ENCODE measurements around the gene SALL4.
"Not testable (repeated sequence)": the region's sequence is repeated elsewhere in the genome, so short reads cannot be mapped to it uniquely, and the experiment has no call there.

SALL4 gene

GRCh38 chr20:51753220-51753619, 49.1 kb downstream of the SALL4 start:
- not testable (repeated sequence) for H3K9ac ChIP-seq (ENCODE audit: low read depth in 1 of 2, low read length in 2 of 2); H3K4me3 ChIP-seq (ENCODE audit: low read length in 2 of 2); H3K36me3 ChIP-seq (ENCODE audit: control insufficient read depth in 2 of 2, insufficient read depth in 2 of 2, low read length in 2 of 2); H3K27me3 ChIP-seq (ENCODE audit: control insufficient read depth in 2 of 2, insufficient read depth in 2 of 2, low read length in 2 of 2); H3K9me3 ChIP-seq (ENCODE audit: control insufficient read depth in 2 of 2, low read length in 2 of 2)
- peak overlapping the region in 1 of 2 donors; percentile 82 for H3K27ac ChIP-seq (ENCODE audit: low read depth in 2 of 2, low read length in 2 of 2)
- peaks cover 21 to 25% of the 10 kb centered on the region in 2 donors for H3K4me1 ChIP-seq (ENCODE audit: control insufficient read depth in 2 of 2, insufficient read depth in 2 of 2, low read length in 2 of 2)

- Histone ChIP-seq H3K9me3 (ENCODE audit: control insufficient read depth in 2 of 2, low read length in 2 of 2) (no peaks in the 10 kb centered on the region), H3K9ac (ENCODE audit: low read depth in 1 of 2, low read length in 2 of 2) (peak overlapping the region in 1 of 2 donors; percentile 47), H3K36me3 (ENCODE audit: control insufficient read depth in 2 of 2, insufficient read depth in 2 of 2, low read length in 2 of 2) (no peaks in the 10 kb centered on the region), H3K4me3 (ENCODE audit: low read length in 2 of 2) (no peak overlapping the region), H3K4me1 (ENCODE audit: control insufficient read depth in 2 of 2, insufficient read depth in 2 of 2, low read length in 2 of 2) (peaks cover 19 to 29% of the 10 kb centered on the region in 2 donors), H3K27ac (ENCODE audit: low read depth in 2 of 2, low read length in 2 of 2) (peak overlapping the region; percentile 68 to 82), H3K27me3 (ENCODE audit: control insufficient read depth in 2 of 2, insufficient read depth in 2 of 2, low read length in 2 of 2) (no peaks in the 10 kb centered on the region)
These were observed 49.9 kb downstream of the SALL4 start for GRCh38 chr20:51752343-51752951.

- no peaks in the 10 kb centered on the region for H3K9me3 ChIP-seq (ENCODE audit: control insufficient read depth in 2 of 2, low read length in 2 of 2)
- peak overlapping the region; percentile 18 to 46 for H3K9ac ChIP-seq (ENCODE audit: low read depth in 1 of 2, low read length in 2 of 2)
- no peaks in the 10 kb centered on the region for H3K36me3 ChIP-seq (ENCODE audit: control insufficient read depth in 2 of 2, insufficient read depth in 2 of 2, low read length in 2 of 2)
- peak overlapping the region in 1 of 2 donors; percentile 9 for H3K4me3 ChIP-seq (ENCODE audit: low read length in 2 of 2)
- no peaks in the 10 kb centered on the region for H3K27me3 ChIP-seq (ENCODE audit: control insufficient read depth in 2 of 2, insufficient read depth in 2 of 2, low read length in 2 of 2)
- peak overlapping the region; percentile 83 to 87 for H3K27ac ChIP-seq (ENCODE audit: low read depth in 2 of 2, low read length in 2 of 2)
- H3K4me1 ChIP-seq (ENCODE audit: control insufficient read depth in 2 of 2, insufficient read depth in 2 of 2, low read length in 2 of 2), result peaks cover 19 to 35% of the 10 kb centered on the region in 2 donors
These were observed 51.4 kb downstream of the SALL4 start for GRCh38 chr20:51750770-51751388.

- peaks cover 19 to 35% of the 10 kb centered on the region in 2 donors for H3K4me1 ChIP-seq (ENCODE audit: control insufficient read depth in 2 of 2, insufficient read depth in 2 of 2, low read length in 2 of 2)
- no peaks in the 10 kb centered on the region for H3K27me3 ChIP-seq (ENCODE audit: control insufficient read depth in 2 of 2, insufficient read depth in 2 of 2, low read length in 2 of 2)
- H3K27ac ChIP-seq (ENCODE audit: low read depth in 2 of 2, low read length in 2 of 2), result peak overlapping the region; percentile 83 to 87
- H3K36me3 ChIP-seq (ENCODE audit: control insufficient read depth in 2 of 2, insufficient read depth in 2 of 2, low read length in 2 of 2), result no peaks in the 10 kb centered on the region
- H3K9me3 ChIP-seq (ENCODE audit: control insufficient read depth in 2 of 2, low read length in 2 of 2), result no peaks in the 10 kb centered on the region
- H3K9ac ChIP-seq (ENCODE audit: low read depth in 1 of 2, low read length in 2 of 2), result peak overlapping the region; percentile 18 to 46
- H3K4me3 ChIP-seq (ENCODE audit: low read length in 2 of 2), result peak overlapping the region in 1 of 2 donors; percentile 9
These were observed 52.1 kb downstream of the SALL4 start for GRCh38 chr20:51750037-51750769.

GRCh38 chr20:51749674-51750036, 52.7 kb downstream of the SALL4 start:
- Histone ChIP-seq H3K9ac (ENCODE audit: low read depth in 1 of 2, low read length in 2 of 2) (no peak overlapping the region), H3K9me3 (ENCODE audit: control insufficient read depth in 2 of 2, low read length in 2 of 2) (no peaks in the 10 kb centered on the region), H3K27me3 (ENCODE audit: control insufficient read depth in 2 of 2, insufficient read depth in 2 of 2, low read length in 2 of 2) (no peaks in the 10 kb centered on the region), H3K4me1 (ENCODE audit: control insufficient read depth in 2 of 2, insufficient read depth in 2 of 2, low read length in 2 of 2) (peaks cover 21 to 38% of the 10 kb centered on the region in 2 donors), H3K36me3 (ENCODE audit: control insufficient read depth in 2 of 2, insufficient read depth in 2 of 2, low read length in 2 of 2) (no peaks in the 10 kb centered on the region), H3K27ac (ENCODE audit: low read depth in 2 of 2, low read length in 2 of 2) (peak overlapping the region; percentile 43 to 58), H3K4me3 (ENCODE audit: low read length in 2 of 2) (no peak overlapping the region)

GRCh38 chr20:51747182-51747911, 55.0 kb downstream of the SALL4 start:
- Histone ChIP-seq H3K4me3 (ENCODE audit: low read length in 2 of 2) (no peak overlapping the region), H3K4me1 (ENCODE audit: control insufficient read depth in 2 of 2, insufficient read depth in 2 of 2, low read length in 2 of 2) (peaks cover 26 to 45% of the 10 kb centered on the region in 2 donors), H3K27me3 (ENCODE audit: control insufficient read depth in 2 of 2, insufficient read depth in 2 of 2, low read length in 2 of 2) (no peaks in the 10 kb centered on the region), H3K9ac (ENCODE audit: low read depth in 1 of 2, low read length in 2 of 2) (peak overlapping the region in 1 of 2 donors; percentile 4), H3K36me3 (ENCODE audit: control insufficient read depth in 2 of 2, insufficient read depth in 2 of 2, low read length in 2 of 2) (no peaks in the 10 kb centered on the region), H3K27ac (ENCODE audit: low read depth in 2 of 2, low read length in 2 of 2) (peak overlapping the region; percentile 44 to 56), H3K9me3 (ENCODE audit: control insufficient read depth in 2 of 2, low read length in 2 of 2) (no peaks in the 10 kb centered on the region)

GRCh38 chr20:51745804-51746203, 56.5 kb downstream of the SALL4 start:
- H3K27me3 ChIP-seq (ENCODE audit: control insufficient read depth in 2 of 2, insufficient read depth in 2 of 2, low read length in 2 of 2), result no peaks in the 10 kb centered on the region
- no peak overlapping the region for H3K4me3 ChIP-seq (ENCODE audit: low read length in 2 of 2)
- no peak overlapping the region for H3K9ac ChIP-seq (ENCODE audit: low read depth in 1 of 2, low read length in 2 of 2)
- no peaks in the 10 kb centered on the region for H3K9me3 ChIP-seq (ENCODE audit: control insufficient read depth in 2 of 2, low read length in 2 of 2)
- H3K4me1 ChIP-seq (ENCODE audit: control insufficient read depth in 2 of 2, insufficient read depth in 2 of 2, low read length in 2 of 2), result peaks cover 22 to 44% of the 10 kb centered on the region in 2 donors
- no peaks in the 10 kb centered on the region for H3K36me3 ChIP-seq (ENCODE audit: control insufficient read depth in 2 of 2, insufficient read depth in 2 of 2, low read length in 2 of 2)
- H3K27ac ChIP-seq (ENCODE audit: low read depth in 2 of 2, low read length in 2 of 2), result peak overlapping the region; percentile 84 to 95

- H3K4me3 ChIP-seq (ENCODE audit: low read length in 2 of 2), result no peak overlapping the region
- H3K27ac ChIP-seq (ENCODE audit: low read depth in 2 of 2, low read length in 2 of 2), result no peak overlapping the region
- peaks cover 17 to 34% of the 10 kb centered on the region in 2 donors for H3K4me1 ChIP-seq (ENCODE audit: control insufficient read depth in 2 of 2, insufficient read depth in 2 of 2, low read length in 2 of 2)
These were observed 61.5 kb downstream of the SALL4 start for GRCh38 chr20:51740838-51741237.

GRCh38 chr20:51740308-51740707, 62.0 kb downstream of the SALL4 start:
- not testable (repeated sequence) for H3K9me3 ChIP-seq (ENCODE audit: control insufficient read depth in 2 of 2, low read length in 2 of 2); H3K27ac ChIP-seq (ENCODE audit: low read depth in 2 of 2, low read length in 2 of 2); H3K27me3 ChIP-seq (ENCODE audit: control insufficient read depth in 2 of 2, insufficient read depth in 2 of 2, low read length in 2 of 2); H3K36me3 ChIP-seq (ENCODE audit: control insufficient read depth in 2 of 2, insufficient read depth in 2 of 2, low read length in 2 of 2); H3K4me3 ChIP-seq (ENCODE audit: low read length in 2 of 2); H3K9ac ChIP-seq (ENCODE audit: low read depth in 1 of 2, low read length in 2 of 2)
- H3K4me1 ChIP-seq (ENCODE audit: control insufficient read depth in 2 of 2, insufficient read depth in 2 of 2, low read length in 2 of 2), result peaks cover 20 to 39% of the 10 kb centered on the region in 2 donors

More at GRCh38 chr20:51740838-51741237, 61.5 kb downstream of the SALL4 start:
- Histone ChIP-seq H3K36me3 (ENCODE audit: control insufficient read depth in 2 of 2, insufficient read depth in 2 of 2, low read length in 2 of 2) (no peaks in the 10 kb centered on the region), H3K9me3 (ENCODE audit: control insufficient read depth in 2 of 2, low read length in 2 of 2) (no peaks in the 10 kb centered on the region), H3K27me3 (ENCODE audit: control insufficient read depth in 2 of 2, insufficient read depth in 2 of 2, low read length in 2 of 2) (no peaks in the 10 kb centered on the region), H3K9ac (ENCODE audit: low read depth in 1 of 2, low read length in 2 of 2) (no peak overlapping the region)
